ENCODE results near the gene STX8. TPM values are rescaled to one million over a fixed set of nuclear protein-coding genes. Genes with fewer than 3 reads are reported as not detected.

The STX8 gene
- total RNA-seq, 1 experiment from 2014 or later, result 38.8 TPM

GRCh38 chr17:9520649-9521048 lies 55.0 kb downstream of the STX8 start (continued):
- TF ChIP-seq CTCF (IDR thresholded peaks at IDR 0.05 in 2 of 3, conservative IDR thresholded peaks at IDR 0.05 in 1 of 3; ENCODE audit: borderline replicate concordance in 1 of 3, insufficient read depth in 1 of 3, low read depth in 2 of 3, low read length in 2 of 3), result no peak
- no peak for TF ChIP-seq CEBPB (IDR thresholded peaks at IDR 0.05; ENCODE audit: low read depth)

GRCh38 chr17:9519583-9520272 lies 55.9 kb downstream of the STX8 start:
- ChIA-PET POLR2A (no interaction called here), CTCF (interaction anchor here (2.2 to 3.6 kb wide), 2 partner anchors 521 to 524 kb away, joined by 7 to 39 read pairs; no protein-coding TSS in a partner anchor), RAD21 (ENCODE audit: low non-redundant PET in 1 of 2, low total read pairs in 2 of 2, uncharacterized antibody in 2 of 2, unreplicated experiment in 2 of 2) (no interaction called here)
- DNase-seq (ENCODE audit: low read depth, low spot score) (no peak), ATAC-seq (no peak)
- Histone ChIP-seq H3K4me2 (ENCODE audit: low read length) (no peak overlapping the region), H3K9me2 (ENCODE audit: insufficient read depth) (no peaks in the 10 kb centered on the region), H3K9me3 (ENCODE audit: control insufficient read depth in 1 of 2, insufficient read depth in 1 of 2, low read depth in 1 of 2, low read length in 2 of 2) (no peaks in the 10 kb centered on the region), H4K20me1 (ENCODE audit: insufficient read depth) (no peaks in the 10 kb centered on the region), H2AFZ (ENCODE audit: low read depth, low read length, poor library complexity, severe bottlenecking) (no peak overlapping the region), H3K4me3 (replicated peaks in 1 of 2; ENCODE audit: low read depth in 1 of 2, low read length in 2 of 2) (no peak overlapping the region), H3K27ac (ENCODE audit: low read depth, low read length) (no peak overlapping the region), H3K27me3 (ENCODE audit: insufficient read depth, low read length) (no peaks in the 10 kb centered on the region), H3K36me3 (ENCODE audit: control insufficient read depth in 1 of 2, insufficient read depth in 2 of 2, low read length in 2 of 2) (no peaks in the 10 kb centered on the region), H3K79me2 (ENCODE audit: insufficient read depth, low read length) (no peaks in the 10 kb centered on the region), H3K9ac (ENCODE audit: low read length) (no peak overlapping the region), H3K4me1 (ENCODE audit: control insufficient read depth in 1 of 2, insufficient read depth in 2 of 2, low read length in 2 of 2) (no peaks in the 10 kb centered on the region; a peak in 1 of 4 replicates)
- intact Hi-C loops (cut with micrococcal nuclease), result loop anchor here (5.0 to 10.0 kb wide), 2 partner anchors 625 to 767 kb away; no protein-coding TSS in a partner anchor
- BruUV-seq (replicated peaks), result no TSS peak
- TF ChIP-seq ZNF274 (IDR thresholded peaks at IDR 0.05; ENCODE audit: low read depth, low read length) (no peak), EGR1 (IDR thresholded peaks at IDR 0.05; ENCODE audit: low read depth) (no peak), SRF (IDR thresholded peaks at IDR 0.05; ENCODE audit: low read depth) (no peak), ELF1 (IDR thresholded peaks at IDR 0.05; ENCODE audit: borderline replicate concordance, low read depth) (no peak), TCF7L2 (IDR thresholded peaks at IDR 0.05; ENCODE audit: borderline replicate concordance, extremely low read depth, insufficient read depth, insufficient read length) (no peak), SIN3A (IDR thresholded peaks at IDR 0.05; ENCODE audit: low read depth) (no peak), YY1 (IDR thresholded peaks at IDR 0.05; ENCODE audit: extremely low read depth, insufficient replicate concordance, low read depth, low read length) (no peak), CBX3 (IDR thresholded peaks at IDR 0.05; ENCODE audit: low read depth) (no peak), FOSL1 (IDR thresholded peaks at IDR 0.05; ENCODE audit: low read depth) (no peak), CTCF (IDR thresholded peaks at IDR 0.05 in 2 of 3, conservative IDR thresholded peaks at IDR 0.05 in 1 of 3; ENCODE audit: borderline replicate concordance in 1 of 3, insufficient read depth in 1 of 3, low read depth in 2 of 3, low read length in 2 of 3) (no peak), EZH2 (IDR thresholded peaks at IDR 0.05) (no peak), EZH2phosphoT487 (IDR thresholded peaks at IDR 0.05; ENCODE audit: borderline replicate concordance) (no peak), RAD21 (IDR thresholded peaks at IDR 0.05; ENCODE audit: low read depth) (no peak), REST (IDR thresholded peaks at IDR 0.05; ENCODE audit: low read depth) (no peak), CEBPB (IDR thresholded peaks at IDR 0.05; ENCODE audit: low read depth) (no peak), ZFX (IDR thresholded peaks at IDR 0.05) (no peak)
- TF ChIP-seq, protein P1, sequence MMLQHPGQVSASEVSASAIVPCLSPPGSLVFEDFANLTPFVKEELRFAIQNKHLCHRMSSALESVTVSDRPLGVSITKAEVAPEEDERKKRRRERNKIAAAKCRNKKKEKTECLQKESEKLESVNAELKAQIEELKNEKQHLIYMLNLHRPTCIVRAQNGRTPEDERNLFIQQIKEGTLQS (IDR thresholded peaks at IDR 0.05), result no peak
